ENCODE results near the gene INTS4.
"Not testable (repeated sequence)": the region's sequence is repeated elsewhere in the genome, so short reads cannot be mapped to it uniquely, and the experiment has no call there.

INTS4 gene

DNA sequence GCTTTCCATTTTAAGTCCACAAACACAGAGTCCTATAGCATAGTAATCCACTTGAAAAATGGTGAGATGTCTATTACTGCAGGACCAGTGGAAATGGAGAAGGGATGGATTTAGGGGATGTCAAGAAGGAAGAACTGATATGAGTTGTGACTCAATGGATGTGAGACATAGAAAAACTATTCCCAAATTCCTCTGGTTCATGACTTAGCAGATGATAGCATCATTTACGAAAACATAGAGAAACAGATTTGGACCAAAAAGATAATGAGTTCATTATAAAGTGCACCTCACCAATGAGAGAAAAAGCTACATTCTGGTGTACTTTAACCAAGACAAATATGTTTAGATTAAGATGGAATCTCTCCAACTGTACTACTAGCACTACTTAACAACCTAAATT is 51.2 kb downstream of the INTS4 start:
- peak; percentile 3 for DNase-seq (ENCODE audit: low spot score)

- DNase-seq (ENCODE audit: low spot score): not testable (repeated sequence)
Measured at GRCh38 chr11:77942465-77942864, 52.0 kb downstream of the INTS4 start.

DNA sequence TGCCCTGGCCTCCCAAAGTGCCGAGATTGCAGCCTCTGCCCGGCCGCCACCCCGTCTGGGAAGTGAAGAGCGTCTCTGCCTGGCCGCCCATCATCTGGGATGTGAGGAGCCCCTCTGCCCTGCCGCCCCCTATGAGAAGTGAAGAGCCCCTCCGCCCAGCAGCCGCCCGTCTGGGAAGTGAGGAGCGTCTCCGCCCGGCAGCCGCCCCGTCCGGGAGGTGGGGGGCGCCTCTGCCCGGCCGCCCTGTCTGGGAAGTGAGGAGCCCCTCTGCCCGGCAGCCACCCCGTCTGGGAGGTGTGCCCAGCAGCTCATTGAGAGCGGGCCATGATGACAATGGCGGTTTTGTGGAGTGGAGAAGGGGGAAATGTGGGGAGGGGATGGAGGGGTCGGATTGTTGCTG is 60.9 kb downstream of the INTS4 start:
- DNase-seq (ENCODE audit: low spot score): not testable (repeated sequence)

- DNase-seq (ENCODE audit: low spot score): not testable (repeated sequence)
Measured at GRCh38 chr11:77930334-77931208, 63.9 kb downstream of the INTS4 start.

GRCh38 chr11:77917713-77918112 is 76.8 kb downstream of the INTS4 start:
- DNase-seq (ENCODE audit: low spot score): not testable (repeated sequence)

DNA sequence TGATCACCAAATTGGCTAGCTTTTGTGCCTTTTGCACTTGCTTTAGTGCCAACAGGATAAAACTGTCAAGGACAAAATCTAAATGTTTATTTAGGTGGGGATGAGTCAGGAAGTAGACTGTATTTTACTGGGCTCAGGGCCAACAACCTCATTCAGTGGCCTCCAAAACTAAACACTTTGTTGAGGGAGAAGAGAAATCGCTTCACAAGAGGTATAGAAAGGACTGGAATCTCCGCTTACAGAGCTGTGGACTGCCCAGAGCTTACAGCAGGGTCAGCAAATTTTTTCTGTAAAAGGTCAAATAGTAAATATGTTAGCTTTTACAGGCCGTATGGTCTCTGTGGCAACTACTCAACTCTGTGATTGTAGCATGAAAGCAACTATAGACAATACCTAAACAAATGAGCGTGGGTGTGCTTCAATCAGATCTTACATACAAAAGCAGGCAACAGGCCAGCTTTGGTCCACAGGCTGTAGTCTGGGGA is 80.1 kb downstream of the INTS4 start:
- peak; percentile 7 for DNase-seq (ENCODE audit: low spot score)

DNA sequence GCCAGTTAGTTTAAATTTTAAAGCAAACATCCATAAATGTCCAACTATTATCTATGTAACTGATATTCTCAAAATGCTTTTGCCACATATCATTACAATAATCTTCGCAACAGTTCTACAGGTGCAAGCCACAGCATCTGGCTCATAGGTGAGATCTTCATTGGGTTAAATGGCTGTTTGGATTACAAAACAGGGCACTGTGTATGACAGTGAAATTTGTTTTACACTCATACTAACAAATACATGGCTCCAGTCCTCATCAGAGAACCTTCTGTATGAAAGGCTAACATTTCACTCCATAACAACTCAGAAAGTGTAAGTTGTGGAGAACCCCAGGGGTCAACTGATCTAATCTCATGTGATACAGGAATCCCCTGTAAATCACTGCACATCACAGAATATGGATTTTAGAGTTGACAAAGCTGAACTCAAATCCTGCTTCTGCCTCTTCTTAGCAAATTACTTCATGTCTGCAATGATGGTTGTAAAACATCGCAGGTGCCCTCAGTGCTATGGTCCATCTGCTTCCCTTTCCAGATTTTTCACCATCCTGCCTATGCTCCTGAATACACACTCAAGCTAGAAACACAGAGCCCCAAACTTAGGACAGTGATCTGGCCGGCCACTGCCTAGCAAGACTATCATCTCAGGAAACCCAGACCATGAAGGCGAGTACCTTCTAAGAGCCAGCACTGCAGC is 80.7 kb downstream of the INTS4 start:
- DNase-seq (ENCODE audit: low spot score): not testable (repeated sequence)

DNA sequence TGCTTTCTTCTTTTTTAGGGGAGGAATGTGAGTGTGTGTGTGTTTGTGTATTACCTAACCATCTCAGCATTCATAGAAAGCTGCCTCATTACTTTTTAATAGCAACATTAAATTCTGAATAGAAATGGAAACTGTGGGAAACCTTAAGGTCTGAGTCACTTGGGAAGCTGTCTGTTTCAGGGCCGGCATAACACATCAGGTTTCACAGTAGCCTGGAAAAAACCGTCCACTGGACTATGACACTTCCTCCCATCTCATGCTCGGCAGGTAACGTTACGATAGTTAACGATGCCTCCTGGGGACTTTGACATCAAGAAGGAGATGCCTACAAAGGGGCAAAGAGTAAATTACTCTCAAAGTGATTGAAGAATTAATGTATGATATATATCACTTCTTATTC is 83.6 kb downstream of the INTS4 start:
- not testable (repeated sequence) for DNase-seq (ENCODE audit: low spot score)

GRCh38 chr11:77909277-77909676 is 85.2 kb downstream of the INTS4 start:
- DNase-seq (ENCODE audit: low spot score): no peak

GRCh38 chr11:77908835-77909234 is 85.6 kb downstream of the INTS4 start:
- no peak for DNase-seq (ENCODE audit: low spot score)

DNA sequence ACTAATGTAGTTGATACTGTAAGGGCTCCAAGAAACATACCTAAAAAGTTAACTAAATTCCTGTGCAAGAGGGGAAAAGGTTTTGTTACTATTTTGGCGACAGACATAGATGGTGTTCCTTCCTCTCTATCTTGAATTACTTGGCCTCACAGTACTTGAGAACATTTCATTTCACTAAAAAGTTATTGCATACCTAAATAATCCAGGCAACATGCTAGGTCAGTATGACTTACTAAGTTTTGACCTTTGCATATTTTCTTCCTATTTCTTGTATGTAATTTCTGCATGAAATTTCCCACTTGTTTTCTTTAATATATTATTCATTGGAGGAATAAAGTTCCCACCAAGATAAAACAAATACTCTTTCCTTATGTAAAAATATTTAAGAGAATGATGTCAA is 99.5 kb downstream of the INTS4 start:
- DNase-seq (ENCODE audit: low spot score): not testable (repeated sequence)

DNA sequence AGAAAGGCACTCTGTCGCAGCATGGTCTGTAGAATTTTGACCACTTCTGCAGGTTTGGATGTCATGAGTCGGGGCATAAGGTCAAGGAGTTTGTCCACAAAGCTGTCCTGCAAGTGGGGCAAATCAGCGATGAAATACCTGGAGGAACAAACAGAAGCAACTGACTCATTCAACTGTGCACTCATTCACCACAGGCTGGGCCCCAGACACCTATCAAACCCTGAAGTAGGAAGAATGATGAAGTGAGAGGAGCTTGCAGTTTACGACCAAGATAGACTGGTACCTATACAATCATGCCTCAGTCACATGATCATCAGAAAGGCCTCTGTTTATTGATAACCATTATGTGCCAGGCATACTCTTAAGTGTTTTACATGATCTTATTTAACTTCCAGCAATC is 102.8 kb downstream of the INTS4 start:
- not testable (repeated sequence) for DNase-seq (ENCODE audit: low spot score)

GRCh38 chr11:77891256-77891655 is 103.2 kb downstream of the INTS4 start:
- not testable (repeated sequence) for DNase-seq (ENCODE audit: low spot score)

- DNase-seq (ENCODE audit: low spot score): not testable (repeated sequence)
Measured at GRCh38 chr11:77890619-77891056, 103.8 kb downstream of the INTS4 start.

GRCh38 chr11:77890100-77890614 is 104.3 kb downstream of the INTS4 start:
- not testable (repeated sequence) for DNase-seq (ENCODE audit: low spot score)

- DNase-seq (ENCODE audit: low spot score): not testable (repeated sequence)
Measured at GRCh38 chr11:77889045-77889444, 105.4 kb downstream of the INTS4 start.

GRCh38 chr11:77886401-77886800 is 108.1 kb downstream of the INTS4 start:
- DNase-seq (ENCODE audit: low spot score): no peak

GRCh38 chr11:77884829-77885190 is 109.7 kb downstream of the INTS4 start:
- no peak for DNase-seq (ENCODE audit: low spot score)

DNA sequence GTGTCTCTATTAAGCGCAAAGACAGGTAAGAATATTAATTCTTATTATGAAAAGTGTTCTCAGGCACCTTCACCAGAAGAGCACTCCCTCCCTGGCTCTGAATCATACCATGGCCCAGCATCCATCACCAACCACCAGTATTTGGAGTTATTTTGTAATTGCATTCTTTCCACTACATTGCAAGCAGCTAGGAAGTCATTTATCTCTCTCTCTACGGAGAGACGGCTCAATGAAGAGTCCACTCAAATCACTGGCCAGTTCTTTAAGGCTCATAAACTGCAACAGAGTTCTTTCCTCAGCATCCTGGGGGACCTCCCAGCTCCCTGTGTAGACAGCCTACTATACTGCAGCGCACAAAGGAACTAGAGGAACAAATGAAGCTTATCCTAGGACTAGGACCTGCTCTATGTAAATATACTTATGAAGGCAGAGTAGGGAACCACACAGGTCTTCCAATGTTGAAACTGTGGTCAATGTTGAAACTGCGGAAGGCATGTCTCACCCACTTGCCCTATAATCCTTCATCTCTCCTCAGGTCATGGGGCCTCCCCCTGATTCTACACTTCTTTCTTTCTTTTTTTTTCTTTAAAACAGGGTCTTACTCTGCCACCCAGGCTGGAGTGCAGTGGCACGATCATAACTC is 110.2 kb downstream of the INTS4 start:
- DNase-seq (ENCODE audit: low spot score): peak; percentile 85

- peak; percentile 16 for DNase-seq (ENCODE audit: low spot score)
Measured at GRCh38 chr11:77883775-77884174, 110.7 kb downstream of the INTS4 start.

DNA sequence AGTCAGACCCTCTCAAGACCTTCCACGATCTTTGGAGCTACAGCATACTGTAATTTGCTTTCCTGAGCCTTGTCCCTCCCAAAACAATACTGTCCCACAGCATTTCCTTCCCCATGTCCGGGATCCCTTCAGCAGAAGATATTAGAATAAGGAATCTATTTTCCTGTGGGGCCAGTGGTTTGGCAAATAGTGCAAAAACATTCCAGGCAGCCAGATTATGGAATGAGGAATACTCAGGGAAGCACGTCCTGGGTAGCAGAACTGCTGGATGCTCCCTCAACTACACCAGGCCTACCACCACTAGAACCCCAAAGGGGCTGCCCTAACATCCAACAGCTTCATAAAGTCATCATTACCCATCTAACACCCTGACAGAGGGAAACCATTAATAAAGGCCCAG is 112.1 kb downstream of the INTS4 start:
- no peak for DNase-seq (ENCODE audit: low spot score)

- no peak for DNase-seq (ENCODE audit: low spot score)
Measured at GRCh38 chr11:77879218-77879617, 115.2 kb downstream of the INTS4 start.

All from AG08395 (cell line).